GM12891 (cell line): Measurements from ENCODE around the gene CHRDL2.

Source experiments
- PAX5 ChIP-seq: IDR thresholded peaks from 2 replicates; pipeline ENCODE4 v1.6.1; 2011; ENCODE audit warnings: low read length, moderate library complexity, mild to moderate bottlenecking; ENCODE audit not compliant: insufficient read depth, severe bottlenecking
- POLR2A ChIP-seq: IDR thresholded peaks from 2 replicates; pipeline ENCODE4 v1.6.1; 2011; ENCODE audit warnings: low read depth, low read length, control low read depth
- POLR2AphosphoS5 ChIP-seq: IDR thresholded peaks from 2 replicates; pipeline ENCODE4 v1.6.1; 2011; ENCODE audit warnings: low read depth, low read length, control low read depth
- POU2F2 ChIP-seq: IDR thresholded peaks from 2 replicates; pipeline ENCODE4 v1.6.1; 2011; ENCODE audit warnings: low read depth, mild to moderate bottlenecking, control low read depth, low read length, moderate library complexity
- SPI1 ChIP-seq: IDR thresholded peaks from 2 replicates; pipeline ENCODE4 v1.6.1; 2011; ENCODE audit warnings: low read depth, low read length, control low read depth
- TAF1 ChIP-seq: IDR thresholded peaks from 2 replicates; pipeline ENCODE4 v1.6.1; 2011; ENCODE audit warnings: low read depth, low read length, control low read depth

DNA sequence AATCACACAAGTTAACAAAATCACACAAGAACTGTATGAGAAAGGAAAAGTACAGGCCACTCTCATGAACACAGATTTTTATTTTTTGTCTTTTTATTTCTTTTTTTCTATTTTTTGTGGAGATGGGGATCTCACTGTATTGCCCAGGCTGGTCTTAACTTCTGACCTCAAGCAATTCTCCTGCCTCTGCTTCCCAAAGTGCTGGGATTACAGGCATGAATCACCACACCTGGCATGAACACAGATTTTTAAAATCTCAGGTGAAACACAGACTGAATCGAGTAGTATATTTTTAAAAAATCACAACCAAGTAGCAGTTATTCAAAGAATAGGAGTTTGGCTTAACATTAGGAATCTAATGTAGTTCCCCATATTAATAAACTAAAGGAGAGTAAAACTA is 35.7 kb upstream of the CHRDL2 start:
- TF ChIP-seq POLR2AphosphoS5 (no peak), POLR2A (no peak), TAF1 (no peak), PAX5 (no peak), SPI1 (no peak), POU2F2 (no peak)
